ENCODE data around the gene RGL1. TPM values are rescaled to one million over a fixed set of nuclear protein-coding genes. Genes with fewer than 3 reads are reported as not detected.

RGL1 gene
- total RNA-seq, 1 donor from 2014 or later: 5.4 TPM

Other genes starting within 250 kb of the RGL1 start
- gene NCF2, start 214.7 kb upstream of the RGL1 start, total RNA-seq: 0.10 TPM in 1 of 2 replicates, not detected in the other
- 74.5 and 76.0 TPM in 2 replicates for gene ARPC5, start 169.3 kb upstream of the RGL1 start, total RNA-seq
- not detected in 2 replicates for gene APOBEC4, start 151.8 kb upstream of the RGL1 start, total RNA-seq
- 6.0 and 11.4 TPM in 2 replicates for gene COLGALT2, start 232.6 kb downstream of the RGL1 start, total RNA-seq
- gene TSEN15, start 246.6 kb downstream of the RGL1 start, total RNA-seq: 56.8 and 80.1 TPM in 2 replicates